Duodenal mucosa (tissue), 2 donors: ENCODE results near the gene ANKRD13D.
A peak's percentile ranks its signal among the peaks of the same experiment; 100 is the strongest.

Source experiments
- H3K27ac ChIP-seq: one replicate; pipeline ENCODE4 v1.7.0; 2013; ENCODE audit warnings: low read depth, low read length
- H3K27me3 ChIP-seq, 2 donors: one replicate each; pipeline ENCODE4 v1.7.0; 2013; ENCODE audit warnings: low read length in 2 of 2, control low read depth in 1 of 2; ENCODE audit not compliant: insufficient read depth in 2 of 2, control insufficient read depth in 1 of 2
- H3K36me3 ChIP-seq, 2 donors: one replicate each; pipeline ENCODE4 v1.7.0; 2013; ENCODE audit warnings: low read length in 2 of 2, control low read depth in 1 of 2; ENCODE audit not compliant: insufficient read depth in 2 of 2, control insufficient read depth in 1 of 2
- H3K4me1 ChIP-seq, 2 donors: one replicate each; pipeline ENCODE4 v1.7.0; 2013; ENCODE audit warnings: low read length in 2 of 2, control low read depth in 1 of 2; ENCODE audit not compliant: insufficient read depth in 2 of 2, control insufficient read depth in 1 of 2
- H3K4me3 ChIP-seq, 2 donors: one replicate each; pipeline ENCODE4 v1.7.0; 2013; ENCODE audit warnings: low read length in 2 of 2, low read depth in 1 of 2
- H3K9ac ChIP-seq, 2 donors: one replicate each; pipeline ENCODE4 v1.7.0; 2013; ENCODE audit warnings: low read length in 2 of 2, low read depth in 1 of 2
- H3K9me3 ChIP-seq, 2 donors: one replicate each; pipeline ENCODE4 v1.7.0; 2013; ENCODE audit warnings: low read length in 2 of 2, control low read depth in 1 of 2; ENCODE audit not compliant: control insufficient read depth in 1 of 2

The ANKRD13D gene

GRCh38 chr11:67320691-67321090 is 31.6 kb downstream of the ANKRD13D start:
- no peak overlapping the region for H3K4me3 ChIP-seq
- no peaks in the 10 kb centered on the region for H3K27me3 ChIP-seq
- H3K4me1 ChIP-seq: peaks cover 19% of the 10 kb centered on the region in 2 donors
- no peaks in the 10 kb centered on the region for H3K9me3 ChIP-seq
- H3K36me3 ChIP-seq: no peaks in the 10 kb centered on the region
- H3K27ac ChIP-seq: no peak overlapping the region
- H3K9ac ChIP-seq: no peak overlapping the region

- Histone ChIP-seq H3K4me3 (no peak overlapping the region), H3K27me3 (no peaks in the 10 kb centered on the region), H3K9ac (no peak overlapping the region), H3K36me3 (no peaks in the 10 kb centered on the region), H3K4me1 (peaks cover 19% of the 10 kb centered on the region in 2 donors), H3K27ac (no peak overlapping the region), H3K9me3 (no peaks in the 10 kb centered on the region)
Observed at GRCh38 chr11:67321313-67321871, 32.3 kb downstream of the ANKRD13D start.

- peaks cover 19% of the 10 kb centered on the region in 2 donors for H3K4me1 ChIP-seq
- H3K27me3 ChIP-seq: no peaks in the 10 kb centered on the region
- no peak overlapping the region for H3K4me3 ChIP-seq
- H3K36me3 ChIP-seq: no peaks in the 10 kb centered on the region
- no peaks in the 10 kb centered on the region for H3K9me3 ChIP-seq
- no peak overlapping the region for H3K27ac ChIP-seq
- H3K9ac ChIP-seq: no peak overlapping the region
Observed at GRCh38 chr11:67322049-67322448, 32.9 kb downstream of the ANKRD13D start.

GRCh38 chr11:67323526-67323925 is 34.4 kb downstream of the ANKRD13D start:
- no peak overlapping the region for H3K4me3 ChIP-seq
- no peak overlapping the region for H3K27ac ChIP-seq
- H3K27me3 ChIP-seq: no peaks in the 10 kb centered on the region

GRCh38 chr11:67332081-67332691 is 43.1 kb downstream of the ANKRD13D start:
- H3K27ac ChIP-seq: no peak overlapping the region
- no peaks in the 10 kb centered on the region for H3K27me3 ChIP-seq
- H3K36me3 ChIP-seq: no peaks in the 10 kb centered on the region
- H3K9me3 ChIP-seq: no peaks in the 10 kb centered on the region
- H3K4me3 ChIP-seq: no peak overlapping the region
- H3K4me1 ChIP-seq: no peaks in the 10 kb centered on the region
- no peak overlapping the region for H3K9ac ChIP-seq

More at GRCh38 chr11:67323526-67323925, 34.4 kb downstream of the ANKRD13D start:
- Histone ChIP-seq H3K9ac (no peak overlapping the region), H3K4me1 (peaks cover 15% of the 10 kb centered on the region in 2 donors), H3K36me3 (no peaks in the 10 kb centered on the region), H3K9me3 (no peaks in the 10 kb centered on the region)

- Histone ChIP-seq H3K9ac (no peak overlapping the region), H3K4me3 (no peak overlapping the region), H3K4me1 (no peaks in the 10 kb centered on the region), H3K36me3 (no peaks in the 10 kb centered on the region), H3K27ac (no peak overlapping the region), H3K27me3 (no peaks in the 10 kb centered on the region), H3K9me3 (no peaks in the 10 kb centered on the region)
Observed at GRCh38 chr11:67337257-67337656, 48.2 kb downstream of the ANKRD13D start.

GRCh38 chr11:67344264-67344663 is 55.2 kb downstream of the ANKRD13D start:
- H3K36me3 ChIP-seq: no peaks in the 10 kb centered on the region

GRCh38 chr11:67345247-67345919 is 56.3 kb downstream of the ANKRD13D start:
- Histone ChIP-seq H3K4me3 (no peak overlapping the region), H3K9ac (peak overlapping the region in 1 of 2 donors; percentile 41), H3K27ac (peak overlapping the region; percentile 15), H3K9me3 (no peaks in the 10 kb centered on the region), H3K27me3 (no peaks in the 10 kb centered on the region), H3K4me1 (peaks cover 27 to 35% of the 10 kb centered on the region in 2 donors), H3K36me3 (no peaks in the 10 kb centered on the region)

More at GRCh38 chr11:67344264-67344663, 55.2 kb downstream of the ANKRD13D start:
- Histone ChIP-seq H3K4me3 (no peak overlapping the region), H3K4me1 (peaks cover 27 to 33% of the 10 kb centered on the region in 2 donors), H3K27me3 (no peaks in the 10 kb centered on the region), H3K9ac (no peak overlapping the region), H3K9me3 (no peaks in the 10 kb centered on the region), H3K27ac (no peak overlapping the region)

- H3K9ac ChIP-seq: peak overlapping the region in 1 of 2 donors; percentile 41
- no peaks in the 10 kb centered on the region for H3K9me3 ChIP-seq
- no peaks in the 10 kb centered on the region for H3K27me3 ChIP-seq
- peak overlapping the region in 1 of 2 donors; percentile 26 for H3K4me3 ChIP-seq
- H3K4me1 ChIP-seq: peaks cover 30 to 40% of the 10 kb centered on the region in 2 donors
- H3K27ac ChIP-seq: peak overlapping the region; percentile 15
- no peaks in the 10 kb centered on the region for H3K36me3 ChIP-seq
Observed at GRCh38 chr11:67345920-67346819, 57.1 kb downstream of the ANKRD13D start.
